ENCODE measurements around the gene MTF1.

MTF1 gene

DNA sequence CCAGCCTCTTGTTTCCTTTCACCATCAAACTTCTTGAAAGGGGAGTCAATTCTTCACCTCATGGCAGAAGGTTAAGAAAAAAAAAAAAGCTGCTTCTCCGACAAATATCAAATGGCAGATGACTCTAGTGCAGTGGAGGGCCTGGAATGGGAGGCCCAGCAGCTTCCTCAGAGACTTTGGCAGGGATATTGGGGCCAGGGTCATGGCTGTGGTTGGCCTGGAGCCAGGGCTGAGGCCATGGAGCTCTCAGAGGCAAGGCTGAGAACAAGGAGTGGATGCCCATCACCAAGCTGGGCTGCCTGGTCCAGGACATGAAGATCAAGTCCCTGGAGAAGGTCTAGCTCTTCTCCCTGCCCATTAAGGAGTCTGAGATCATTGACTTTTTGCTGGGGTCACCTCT, 18.7 kb downstream of the MTF1 start:
- Histone ChIP-seq H3K27ac (no peak overlapping the region), H3K27me3 (ENCODE audit: insufficient read depth, low read depth) (no peaks in the 10 kb centered on the region), H3K36me3 (ENCODE audit: insufficient read depth) (no peaks in the 10 kb centered on the region; the same call in 1 of the 2 replicates), H2AFZ (ENCODE audit: low read depth) (no peak overlapping the region), H4K20me1 (ENCODE audit: insufficient read depth) (no peaks in the 10 kb centered on the region), H3K4me3 (IDR thresholded peaks at IDR 0.05; ENCODE audit: insufficient read depth, low read depth, low read length) (no peak overlapping the region), H3K4me2 (no peak overlapping the region), H3K4me1 (ENCODE audit: low read depth, poor library complexity, severe bottlenecking) (peaks cover 16% of the 10 kb centered on the region), H3K9ac (no peak overlapping the region), H3K79me2 (ENCODE audit: insufficient read depth, low read depth) (no peaks in the 10 kb centered on the region)
- no peak for TF ChIP-seq CTCF (conservative IDR thresholded peaks at IDR 0.05; ENCODE audit: low read depth, low read length)

DNA sequence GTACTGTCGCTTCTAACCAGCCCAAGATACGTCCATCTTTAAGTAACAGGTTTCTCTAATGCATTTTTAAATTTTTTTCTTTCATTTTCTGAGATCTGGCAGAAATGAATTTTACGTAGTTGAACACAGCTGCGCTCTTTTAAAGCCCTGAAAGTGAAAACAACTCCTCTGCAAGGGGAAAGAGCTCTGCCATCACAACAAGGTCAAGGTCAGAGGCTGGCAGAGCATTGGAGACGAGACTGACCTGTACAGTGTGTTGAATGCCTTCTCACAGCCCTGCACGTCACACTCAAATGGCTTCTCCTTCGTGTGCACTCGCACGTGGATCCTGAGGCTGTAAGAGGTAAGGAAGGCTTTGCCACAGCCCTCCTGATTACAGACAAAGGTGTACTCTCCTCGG, 19.7 kb downstream of the MTF1 start:
- Histone ChIP-seq H3K36me3 (ENCODE audit: insufficient read depth) (no peaks in the 10 kb centered on the region; the same call in 1 of the 2 replicates), H2AFZ (ENCODE audit: low read depth) (no peak overlapping the region), H3K4me1 (ENCODE audit: low read depth, poor library complexity, severe bottlenecking) (peaks cover 12% of the 10 kb centered on the region), H4K20me1 (ENCODE audit: insufficient read depth) (no peaks in the 10 kb centered on the region), H3K27me3 (ENCODE audit: insufficient read depth, low read depth) (no peaks in the 10 kb centered on the region), H3K4me2 (no peak overlapping the region), H3K27ac (no peak overlapping the region), H3K9ac (no peak overlapping the region), H3K79me2 (ENCODE audit: insufficient read depth, low read depth) (no peaks in the 10 kb centered on the region), H3K4me3 (IDR thresholded peaks at IDR 0.05; ENCODE audit: insufficient read depth, low read depth, low read length) (no peak overlapping the region)
- TF ChIP-seq CTCF (conservative IDR thresholded peaks at IDR 0.05; ENCODE audit: low read depth, low read length) = no peak

DNA sequence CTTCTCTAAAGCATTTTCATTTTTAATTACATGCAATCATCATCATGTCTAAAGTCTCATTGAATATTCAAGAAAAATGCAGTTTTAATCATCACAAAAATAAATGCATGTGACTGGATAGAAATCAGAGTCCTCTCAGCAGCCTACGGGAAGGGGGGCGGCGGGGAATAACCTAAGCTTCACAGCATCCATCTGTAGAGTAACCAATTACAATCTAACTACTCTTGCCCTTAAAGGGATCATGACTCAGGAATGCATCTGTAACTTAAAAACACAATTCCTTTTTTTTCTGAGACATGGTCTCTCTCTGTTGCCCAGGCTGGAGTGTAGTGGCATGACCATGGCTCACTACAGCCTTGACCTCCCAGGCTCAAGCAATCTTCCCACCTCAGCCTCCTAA, 22.6 kb downstream of the MTF1 start:
- H3K27me3 ChIP-seq (ENCODE audit: insufficient read depth, low read depth) = no peaks in the 10 kb centered on the region
- H3K9ac ChIP-seq = no peak overlapping the region
- no peaks in the 10 kb centered on the region for H3K79me2 ChIP-seq (ENCODE audit: insufficient read depth, low read depth)
- H3K4me1 ChIP-seq (ENCODE audit: low read depth, poor library complexity, severe bottlenecking) = no peaks in the 10 kb centered on the region
- H3K27ac ChIP-seq = no peak overlapping the region
- no peaks in the 10 kb centered on the region for H4K20me1 ChIP-seq (ENCODE audit: insufficient read depth)
- H2AFZ ChIP-seq (ENCODE audit: low read depth) = no peak overlapping the region
- no peak for TF ChIP-seq CTCF (conservative IDR thresholded peaks at IDR 0.05; ENCODE audit: low read depth, low read length)
- H3K36me3 ChIP-seq (ENCODE audit: insufficient read depth) = peaks cover 4% of the 10 kb centered on the region; the same call in 1 of the 2 replicates
- no peak overlapping the region for H3K4me2 ChIP-seq
- H3K4me3 ChIP-seq (IDR thresholded peaks at IDR 0.05; ENCODE audit: insufficient read depth, low read depth, low read length) = no peak overlapping the region

DNA sequence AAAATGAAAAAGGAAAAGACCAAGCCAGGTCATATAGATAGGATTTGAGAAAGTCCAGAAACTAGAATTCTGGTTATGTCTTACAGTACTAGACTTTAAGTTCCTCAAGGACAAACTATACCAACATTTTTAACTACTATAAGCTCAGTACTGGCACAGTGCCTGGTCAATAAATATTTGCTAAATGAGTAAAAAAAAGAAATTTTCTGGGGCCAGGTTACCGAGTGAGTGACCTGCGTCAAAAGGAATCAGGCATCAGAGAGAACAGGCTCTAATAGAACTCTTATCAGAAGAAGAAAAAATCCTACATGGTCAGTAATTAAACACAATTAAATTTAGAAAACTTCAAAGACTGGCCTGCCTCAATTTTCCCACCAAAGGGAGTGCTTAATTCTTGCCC, 27.6 kb downstream of the MTF1 start:
- Histone ChIP-seq H3K4me2 (no peak overlapping the region), H3K79me2 (ENCODE audit: insufficient read depth, low read depth) (no peaks in the 10 kb centered on the region), H3K9ac (no peak overlapping the region), H3K27me3 (ENCODE audit: insufficient read depth, low read depth) (no peaks in the 10 kb centered on the region), H3K36me3 (ENCODE audit: insufficient read depth) (peaks cover 6% of the 10 kb centered on the region; the same call in 1 of the 2 replicates), H3K4me1 (ENCODE audit: low read depth, poor library complexity, severe bottlenecking) (no peaks in the 10 kb centered on the region), H3K27ac (no peak overlapping the region), H3K4me3 (IDR thresholded peaks at IDR 0.05; ENCODE audit: insufficient read depth, low read depth, low read length) (no peak overlapping the region), H2AFZ (ENCODE audit: low read depth) (no peak overlapping the region), H4K20me1 (ENCODE audit: insufficient read depth) (no peaks in the 10 kb centered on the region)
- no peak for TF ChIP-seq CTCF (conservative IDR thresholded peaks at IDR 0.05; ENCODE audit: low read depth, low read length)

Measured in KMS-11 (cell line).